HG02981 (cell line): Measurements from ENCODE around the gene EMILIN2.
"Not testable (repeated sequence)": the region's sequence is repeated elsewhere in the genome, so short reads cannot be mapped to it uniquely, and the experiment has no call there.

Experiments
- ATAC-seq: cut with Tn5 transposase; IDR thresholded peaks from one replicate; pipeline ENCODE4 v1.9.1; 2021; ENCODE audit warnings: mild to moderate bottlenecking, moderate library complexity; ENCODE audit not compliant: unreplicated experiment

Gene EMILIN2

DNA sequence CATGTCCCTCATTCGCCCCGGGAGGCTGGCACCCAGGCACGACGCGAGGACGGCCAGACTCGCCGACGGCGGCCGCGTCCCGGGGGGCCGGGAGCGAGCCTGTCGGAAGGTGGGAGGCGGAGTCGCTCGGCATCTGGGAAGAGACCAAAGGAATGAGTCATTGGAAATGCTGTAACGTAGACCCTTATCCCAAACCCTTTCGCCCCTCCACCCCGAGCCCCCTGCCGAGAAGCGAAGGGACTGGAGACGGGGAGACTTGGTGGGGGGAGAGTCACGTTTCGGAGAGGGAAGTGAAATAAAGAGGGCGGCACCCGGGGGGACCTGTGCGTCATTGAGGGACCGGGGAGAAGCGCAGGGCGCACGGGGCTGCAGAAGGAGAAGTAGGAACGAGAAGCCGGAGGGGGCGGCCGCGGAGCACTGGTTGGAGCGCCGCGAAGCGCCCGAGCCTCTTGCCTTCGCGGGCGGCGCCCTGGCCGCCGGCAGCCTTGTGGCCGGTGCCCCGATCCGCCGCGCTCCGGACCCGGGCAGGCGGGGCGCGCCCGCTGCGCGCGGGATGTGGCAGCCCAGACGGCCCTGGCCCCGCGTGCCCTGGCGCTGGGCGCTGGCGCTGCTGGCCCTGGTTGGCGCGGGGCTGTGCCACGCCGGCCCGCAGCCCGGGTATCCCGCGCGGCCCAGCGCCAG, at the start of gene EMILIN2:
Gene EMILIN2, plus strand, starts transcription at position 371 of the 681 bp plus-strand sequence. Its CDS starts 183 bp downstream, at position 554.
- no peak for ATAC-seq

DNA sequence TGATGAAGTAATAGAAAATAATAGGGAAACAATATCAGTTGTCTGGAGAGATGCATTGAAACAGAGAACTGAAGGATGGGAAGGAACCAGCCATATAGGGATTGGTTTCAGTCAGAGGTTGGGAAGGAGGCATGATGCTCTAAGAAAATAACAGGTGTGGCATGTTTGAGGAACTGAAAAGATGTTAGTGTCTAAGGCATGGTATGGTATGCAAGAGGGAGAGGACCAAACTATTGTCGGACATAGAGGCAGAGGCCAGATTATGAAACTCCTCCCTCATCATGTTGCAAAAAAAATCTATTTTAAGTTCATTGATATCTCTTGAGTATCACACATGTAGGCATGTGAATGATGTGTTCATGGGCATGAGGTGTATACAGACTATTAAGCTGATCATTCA, 48.9 kb upstream of the EMILIN2 start:
- ATAC-seq = peak; percentile 63

DNA sequence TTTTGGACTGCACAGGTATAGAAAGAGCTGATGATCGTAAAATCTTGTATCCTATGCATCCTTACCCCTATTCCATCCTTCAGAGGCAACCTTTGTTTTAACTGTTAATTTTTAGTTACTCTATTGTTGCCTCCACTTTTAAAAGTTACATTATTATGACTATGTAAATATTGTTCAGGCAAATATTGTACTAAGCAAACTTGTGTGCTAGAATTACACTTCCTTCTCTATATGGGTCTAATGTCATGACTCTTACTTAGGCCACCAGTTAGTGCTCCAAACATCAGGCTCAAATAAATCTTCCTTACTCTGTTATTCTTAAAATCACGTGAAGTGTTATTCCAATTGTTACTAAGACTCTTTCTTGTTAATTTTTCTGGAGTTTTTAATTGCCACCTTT, 47.4 kb upstream of the EMILIN2 start:
- ATAC-seq = no peak

DNA sequence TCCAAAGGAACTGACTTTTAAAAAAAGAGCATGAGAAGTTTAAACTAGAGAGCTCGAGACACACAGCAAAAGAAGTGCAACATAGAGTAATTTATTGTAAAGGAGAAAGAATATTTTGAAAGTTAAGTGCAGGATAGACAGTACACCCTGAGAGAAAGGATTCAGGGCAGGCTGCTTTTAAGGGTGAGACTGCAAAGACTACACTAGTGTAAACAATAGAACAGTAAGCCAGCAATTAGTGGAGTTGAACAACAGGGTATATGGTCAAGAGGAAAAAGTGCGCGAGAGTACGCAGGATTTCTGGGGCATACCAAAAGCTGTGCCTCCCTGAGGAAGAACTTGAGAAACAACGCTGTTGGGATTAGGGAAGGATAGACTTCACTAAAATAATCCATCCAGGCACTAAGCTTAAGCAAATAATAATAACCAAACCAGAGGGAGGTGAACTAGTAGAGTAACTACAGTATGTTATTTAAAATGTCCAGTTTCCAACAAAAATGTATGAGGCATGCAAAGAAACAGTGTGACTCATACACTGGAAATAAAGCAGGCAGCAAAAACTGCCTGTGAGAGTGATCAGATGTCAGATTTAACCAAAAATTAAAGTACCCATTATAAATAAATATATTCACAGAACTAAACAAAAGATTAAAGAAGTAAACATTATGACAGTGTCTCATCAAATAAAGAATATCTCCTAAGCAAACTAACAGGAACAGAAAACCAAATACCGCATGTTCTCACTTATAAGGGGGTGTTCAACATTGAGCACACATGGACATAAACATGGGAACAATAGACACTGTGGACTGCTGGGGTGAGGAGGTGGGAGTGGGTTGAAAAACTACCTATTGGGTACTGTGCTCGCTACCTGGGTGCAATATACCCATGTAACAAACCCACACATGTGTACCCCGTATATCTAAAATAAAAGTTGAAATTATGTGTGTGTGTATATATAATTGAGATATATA, 40.5 kb upstream of the EMILIN2 start:
- ATAC-seq = no peak

DNA sequence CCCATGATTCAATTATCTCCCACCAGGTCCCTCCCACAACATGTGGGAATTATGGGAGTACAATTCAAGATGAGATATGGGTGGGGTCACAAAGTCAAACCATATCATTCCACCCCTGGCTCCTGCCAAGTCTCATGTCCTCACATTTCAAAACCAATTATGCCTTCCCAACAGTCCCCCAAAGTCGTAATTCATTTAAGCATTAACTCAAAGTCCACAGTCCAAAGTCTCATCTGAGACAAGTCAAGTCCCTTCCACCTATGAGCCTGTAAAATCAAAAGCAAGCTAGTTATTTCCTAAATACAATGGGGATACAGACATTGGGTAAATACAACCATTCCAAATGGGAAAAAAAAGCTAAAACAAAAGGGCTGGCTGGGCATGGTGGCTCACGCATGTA, 38.2 kb upstream of the EMILIN2 start:
- ATAC-seq = not testable (repeated sequence)

DNA sequence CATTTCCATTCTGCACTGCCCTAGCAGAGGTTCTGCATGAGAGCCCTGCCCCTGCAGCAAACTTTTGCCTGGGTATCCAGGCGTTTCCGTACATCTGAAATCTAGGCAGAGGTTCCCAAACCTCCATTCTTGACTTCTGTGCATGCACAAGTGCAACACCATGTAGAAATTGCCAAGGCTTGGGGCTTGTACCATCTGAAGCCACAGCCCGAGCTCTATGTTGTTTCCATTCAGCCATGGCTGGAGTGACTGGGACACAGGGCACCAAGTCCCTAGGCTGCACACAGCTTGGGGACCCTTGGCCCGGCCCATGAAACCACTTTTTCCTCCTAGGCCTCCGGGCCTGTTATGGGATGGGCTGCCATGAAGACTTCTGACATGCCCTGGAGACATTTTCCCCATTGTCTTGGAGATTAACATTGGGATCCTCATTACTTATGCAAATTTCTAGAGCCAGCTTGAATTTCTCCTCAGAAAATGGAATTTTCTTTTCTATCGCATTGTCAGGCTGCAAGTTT, 37.1 kb upstream of the EMILIN2 start:
- not testable (repeated sequence) for ATAC-seq

DNA sequence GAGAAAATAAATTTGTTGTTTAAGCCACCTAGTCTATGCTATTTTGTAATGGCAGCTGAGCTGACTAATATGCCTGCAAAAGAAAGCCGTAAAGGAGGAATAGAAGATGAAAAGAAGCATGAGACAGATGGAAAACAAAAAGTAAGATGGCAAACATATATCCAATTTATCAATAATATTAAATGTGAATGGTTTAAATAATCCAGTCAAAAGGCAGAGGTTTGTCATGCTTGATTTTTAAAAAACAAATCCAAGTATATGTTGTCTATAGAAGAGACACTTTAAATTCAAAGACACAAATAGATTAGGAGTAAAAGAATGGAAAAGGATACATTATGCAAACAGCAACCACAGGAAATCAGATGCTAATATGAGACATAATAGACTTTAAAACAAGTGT, 35.4 kb upstream of the EMILIN2 start:
- ATAC-seq = no peak

DNA sequence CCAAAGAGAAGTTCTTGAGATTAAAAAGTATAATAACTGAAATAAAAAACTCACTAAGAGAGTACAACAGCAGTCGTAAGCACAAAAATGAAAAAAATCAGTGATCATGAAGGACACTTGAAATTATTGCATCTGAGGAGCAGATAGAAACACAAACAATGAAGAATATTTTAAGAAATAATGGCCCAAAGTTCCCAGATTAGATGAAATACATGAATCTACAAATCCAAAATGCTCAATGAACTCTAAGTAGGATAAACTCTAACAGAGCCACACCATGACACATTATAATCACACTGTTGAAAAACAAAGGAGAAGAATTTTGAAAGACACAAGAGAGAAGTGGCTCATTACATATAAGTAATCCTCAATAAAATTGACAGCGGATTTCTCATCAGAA, 31.9 kb upstream of the EMILIN2 start:
- ATAC-seq = no peak

DNA sequence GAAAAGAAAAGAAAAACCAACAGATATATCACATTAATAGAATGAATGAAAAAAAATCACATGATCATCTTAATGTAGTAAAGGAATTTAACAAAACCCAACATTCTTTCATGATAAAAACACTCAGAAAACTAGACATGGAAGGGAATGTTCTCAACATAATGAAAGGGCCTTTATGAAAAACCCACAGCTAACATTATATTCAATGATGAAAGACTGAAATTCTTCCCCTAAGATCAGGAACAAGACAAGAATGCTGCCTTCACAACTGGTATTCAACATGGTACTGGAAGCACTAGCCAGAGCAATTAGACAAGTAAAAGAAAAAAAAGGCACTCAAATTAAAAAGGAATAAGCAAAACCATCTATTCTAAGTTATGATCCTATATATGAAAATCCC, 28.5 kb upstream of the EMILIN2 start:
- ATAC-seq = no peak

DNA sequence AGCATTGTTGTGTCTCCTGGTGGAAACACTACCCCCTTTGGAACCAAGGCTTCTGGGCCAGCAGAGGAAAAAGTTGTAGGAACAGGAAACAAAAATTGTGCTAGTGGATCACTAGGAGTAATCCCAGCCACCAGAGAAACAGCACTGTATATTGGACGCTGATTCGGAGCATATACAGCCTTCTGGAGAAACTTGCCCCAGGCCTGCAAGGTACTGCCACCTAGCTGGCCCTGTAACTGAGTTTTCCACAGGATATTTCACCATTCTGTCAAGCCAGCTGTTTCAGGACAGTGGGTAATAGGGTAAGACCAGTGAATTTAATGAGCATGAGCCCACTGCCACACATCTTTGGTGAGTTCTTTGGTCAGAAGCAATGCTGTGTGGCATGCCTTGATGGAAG, 25.1 kb upstream of the EMILIN2 start:
- no peak for ATAC-seq

DNA sequence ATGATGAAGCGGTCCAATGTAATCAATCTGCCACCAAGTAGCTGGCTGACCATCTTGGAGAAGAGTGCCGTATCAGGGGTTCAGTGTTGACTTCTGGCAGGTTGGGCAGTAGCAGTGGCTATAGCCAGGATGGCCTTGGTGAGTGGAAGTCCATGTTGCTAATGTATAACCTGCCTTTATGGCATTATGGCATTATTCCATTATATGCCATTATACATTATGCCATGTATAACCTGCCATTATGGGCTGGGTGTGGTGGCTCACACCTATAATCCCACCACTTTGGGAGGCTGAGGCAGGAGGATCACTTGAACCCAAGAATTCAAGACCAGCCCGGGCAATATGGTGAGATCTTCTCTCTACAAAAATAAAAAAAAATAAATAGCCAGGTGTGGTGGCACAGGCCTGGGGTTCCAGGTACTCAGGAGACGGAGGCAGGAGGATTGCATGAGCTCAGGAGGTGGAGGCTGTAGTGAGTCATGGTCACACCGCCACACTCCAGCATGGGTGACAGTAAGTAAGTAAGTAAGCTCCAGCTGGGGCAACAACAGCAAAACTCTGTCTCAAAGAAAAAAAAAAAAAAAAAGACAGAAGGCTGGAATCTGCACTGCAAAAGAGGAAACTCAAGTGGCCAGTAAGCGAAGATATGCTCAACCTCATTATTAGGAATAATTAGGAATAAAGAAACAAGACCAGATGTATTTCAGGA, 24.4 kb upstream of the EMILIN2 start:
- no peak for ATAC-seq

DNA sequence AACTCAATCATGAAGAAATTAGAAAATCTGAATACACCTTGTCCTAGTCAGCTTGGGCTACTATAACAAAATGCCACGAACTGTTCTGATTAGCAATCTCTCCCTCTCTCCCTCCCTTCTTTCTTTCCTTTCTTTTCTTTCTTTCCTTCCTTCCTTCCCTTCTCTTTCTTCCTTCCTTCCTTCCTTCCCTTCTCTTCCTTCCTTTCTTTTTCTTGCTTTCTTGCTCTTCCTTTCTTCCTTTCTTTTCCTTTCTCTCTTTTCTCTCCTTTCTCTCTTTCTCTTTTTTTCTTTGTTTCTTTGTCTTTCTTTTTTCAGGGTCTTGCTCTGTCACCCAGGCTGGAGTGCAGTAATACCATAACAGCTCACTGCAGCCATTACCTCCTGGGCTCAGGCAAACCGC, 23.6 kb upstream of the EMILIN2 start:
- no peak for ATAC-seq

DNA sequence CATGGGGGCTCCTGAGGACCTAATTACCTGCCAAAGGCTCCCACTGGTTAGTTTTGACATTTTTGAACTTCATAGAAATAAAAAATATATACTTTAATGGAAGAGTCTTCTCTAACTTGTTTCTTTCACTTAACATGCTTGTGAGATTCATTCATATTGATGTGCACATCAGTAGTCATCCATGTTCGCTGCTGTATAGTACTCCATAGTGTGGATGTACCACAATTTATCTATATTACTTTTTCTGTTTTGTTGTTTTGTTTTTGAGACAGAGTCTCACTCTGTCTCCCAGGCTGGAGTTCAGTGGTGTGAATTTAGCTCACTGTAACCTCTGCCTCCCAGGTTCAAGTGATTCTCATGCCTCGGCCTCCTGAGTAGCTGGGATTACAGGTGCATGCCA, 22.8 kb upstream of the EMILIN2 start:
- no peak for ATAC-seq

DNA sequence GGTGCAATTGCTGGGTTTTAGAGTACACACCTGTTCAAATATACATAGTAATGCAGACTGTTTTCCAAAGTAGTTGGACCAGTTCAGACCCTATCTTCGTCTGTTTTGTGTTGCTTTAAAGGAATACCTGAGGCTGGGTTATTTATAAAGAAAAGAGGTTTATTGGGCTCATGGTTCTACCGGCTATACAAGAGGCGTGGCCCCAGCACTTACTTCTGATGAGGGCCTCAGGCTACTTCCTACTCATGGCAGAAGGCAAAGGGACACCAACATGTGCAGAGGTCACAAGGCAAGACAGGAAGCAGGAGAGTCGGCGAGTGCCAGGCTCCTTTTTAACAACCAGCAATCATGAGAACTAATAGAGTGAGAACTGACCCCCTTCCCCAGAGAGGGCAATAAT, 21.9 kb upstream of the EMILIN2 start:
- ATAC-seq = no peak

DNA sequence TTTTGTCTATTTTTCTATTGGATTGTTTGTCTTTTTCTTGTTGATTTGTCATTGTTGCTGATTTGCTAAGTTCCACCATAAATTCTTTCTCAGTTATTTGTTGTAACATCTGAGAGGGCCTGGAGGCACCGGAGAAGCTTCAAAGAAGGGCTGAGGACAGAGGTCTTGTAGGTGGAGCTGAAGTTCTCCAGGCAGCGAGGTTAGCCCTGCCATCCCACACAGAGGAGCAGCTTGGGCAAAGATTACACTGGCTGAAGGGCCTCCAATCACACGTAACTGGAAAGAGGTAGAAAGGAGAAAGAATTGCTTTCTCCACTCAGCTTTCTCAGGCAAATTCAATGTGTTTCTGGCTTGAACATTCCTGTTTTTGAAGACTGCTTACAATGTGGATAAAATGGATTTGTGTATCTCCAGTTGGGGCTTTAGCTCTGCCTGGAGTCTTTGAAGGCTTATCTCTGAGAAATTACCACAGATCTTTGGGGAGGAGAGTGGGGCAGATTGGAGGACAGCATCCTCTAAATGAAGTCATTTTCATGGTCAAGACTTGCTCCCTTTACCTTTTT, 21.1 kb upstream of the EMILIN2 start:
- ATAC-seq = no peak

DNA sequence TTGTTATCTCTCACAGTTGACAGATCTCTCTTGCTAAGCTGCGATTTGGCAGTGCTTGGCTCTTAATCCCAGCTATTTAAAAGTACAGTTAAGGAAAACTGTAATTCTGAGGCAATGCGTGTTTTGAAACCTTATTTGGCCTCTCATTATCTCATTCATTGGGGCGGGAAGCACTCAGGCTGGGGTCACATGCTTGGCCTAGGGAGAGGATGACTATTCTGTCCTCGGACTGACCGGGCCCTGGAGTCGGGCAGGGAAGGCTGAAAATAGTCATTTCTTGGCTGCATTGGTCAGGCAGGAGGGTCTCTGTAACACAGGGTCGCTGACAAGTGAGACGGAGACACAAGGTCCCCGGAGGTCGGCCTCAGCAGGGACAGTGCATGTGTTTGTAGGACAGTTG, 20.2 kb upstream of the EMILIN2 start:
- ATAC-seq = no peak

DNA sequence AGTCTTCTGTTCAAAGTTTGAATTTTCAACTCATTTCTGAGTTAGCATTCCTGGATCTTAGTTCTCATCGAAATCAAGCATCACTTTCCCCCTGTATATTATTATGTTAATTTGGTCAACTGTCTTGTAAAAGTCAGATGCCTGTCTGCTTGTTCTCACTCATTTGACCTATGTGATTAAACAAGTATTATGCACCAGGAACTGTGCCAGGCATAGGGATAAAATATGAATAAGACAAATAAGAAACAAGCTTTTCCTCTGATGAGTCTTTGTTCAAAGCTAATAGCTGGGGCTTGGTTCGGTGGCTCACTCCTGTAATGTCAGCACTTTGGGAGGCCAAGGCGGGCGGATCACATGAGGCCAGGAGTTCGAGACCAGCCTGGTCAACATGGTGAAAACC, 19.7 kb upstream of the EMILIN2 start:
- no peak for ATAC-seq

DNA sequence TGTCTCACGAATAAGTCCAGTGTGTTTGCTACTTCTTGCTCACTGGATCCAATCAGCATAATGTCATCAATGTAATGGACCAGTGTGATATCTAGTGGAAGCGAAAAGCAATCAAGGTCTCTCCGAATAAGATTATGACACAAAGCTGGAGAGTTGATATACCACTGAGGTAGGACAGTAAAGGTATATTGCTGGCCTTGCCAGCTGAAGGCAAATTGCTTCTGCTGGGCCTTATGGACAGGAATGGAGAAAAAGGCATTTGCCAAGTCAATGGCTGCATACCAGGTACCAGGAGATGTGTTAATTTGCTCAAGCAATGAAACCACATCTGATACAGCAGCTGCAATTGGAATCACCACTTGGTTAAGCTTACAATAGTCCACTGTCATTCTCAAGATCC, 10.7 kb upstream of the EMILIN2 start:
- ATAC-seq = not testable (repeated sequence)

DNA sequence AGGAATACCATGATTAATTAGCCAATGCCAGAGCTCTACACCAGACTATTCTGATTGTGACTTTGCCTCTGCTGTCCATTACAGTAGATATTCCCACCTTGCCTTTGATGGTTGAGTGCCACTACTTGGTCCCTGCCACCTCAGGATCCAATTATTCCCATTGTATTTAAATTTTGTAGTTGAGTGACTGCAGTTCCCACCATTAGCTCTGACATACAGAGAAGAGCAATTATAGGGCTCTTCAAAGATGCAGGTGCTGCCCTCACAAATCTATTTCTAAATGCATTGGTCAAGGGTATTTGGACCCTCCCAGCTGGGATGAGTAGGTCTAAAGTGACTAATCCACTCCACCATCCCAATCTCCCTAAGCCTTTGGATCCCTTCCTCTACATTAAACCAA, 9.5 kb upstream of the EMILIN2 start:
- ATAC-seq = not testable (repeated sequence)

DNA sequence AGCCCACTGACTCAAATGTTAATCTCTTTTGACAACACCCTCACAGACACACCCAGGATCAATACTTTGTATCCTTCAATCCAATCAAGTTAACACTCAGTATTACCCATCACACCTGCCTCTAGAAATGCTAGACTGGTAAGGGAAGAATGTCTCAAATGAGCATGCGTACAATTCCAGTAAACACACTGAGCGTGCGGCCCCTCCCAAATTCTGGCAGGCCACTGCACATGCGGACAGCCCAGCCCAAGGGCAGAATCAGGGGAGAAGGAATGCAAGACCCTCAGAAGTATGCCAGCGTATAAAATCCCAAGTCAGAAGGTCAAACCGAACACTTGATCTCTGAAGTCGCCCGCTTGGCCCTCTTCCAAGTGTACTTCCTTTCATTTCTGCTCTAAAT, 7.6 kb upstream of the EMILIN2 start:
- ATAC-seq = no peak

DNA sequence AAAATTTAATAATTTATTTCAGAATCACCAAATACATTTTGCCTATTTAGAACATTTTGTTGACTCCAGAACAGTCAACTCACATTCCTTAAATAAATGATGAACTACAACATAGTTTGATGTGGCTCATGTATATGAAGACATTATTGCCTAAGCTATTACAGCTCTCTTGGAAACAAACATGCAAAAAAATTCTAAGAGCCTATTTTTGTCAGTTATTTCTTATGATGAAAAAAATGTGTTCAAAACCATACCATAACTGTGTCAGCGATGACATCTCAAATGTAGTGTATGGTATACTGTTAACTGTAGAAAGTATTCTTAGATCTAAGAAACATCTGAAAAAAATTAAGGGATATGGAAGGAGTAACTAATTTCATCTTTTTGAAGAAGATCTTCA, 6.3 kb upstream of the EMILIN2 start:
- no peak for ATAC-seq
